HL-60/S4 (cell line): Measurements from ENCODE around the gene LCN2.

Experiments used
- in situ Hi-C: fragments of 300-500 bp; cut with MboI; formaldehyde crosslinking; loops from 2 replicates; pipeline ENCODE4 v1.14.3; 2022; ENCODE audit warnings: low sequenced_read_pairs

Gene LCN2

DNA sequence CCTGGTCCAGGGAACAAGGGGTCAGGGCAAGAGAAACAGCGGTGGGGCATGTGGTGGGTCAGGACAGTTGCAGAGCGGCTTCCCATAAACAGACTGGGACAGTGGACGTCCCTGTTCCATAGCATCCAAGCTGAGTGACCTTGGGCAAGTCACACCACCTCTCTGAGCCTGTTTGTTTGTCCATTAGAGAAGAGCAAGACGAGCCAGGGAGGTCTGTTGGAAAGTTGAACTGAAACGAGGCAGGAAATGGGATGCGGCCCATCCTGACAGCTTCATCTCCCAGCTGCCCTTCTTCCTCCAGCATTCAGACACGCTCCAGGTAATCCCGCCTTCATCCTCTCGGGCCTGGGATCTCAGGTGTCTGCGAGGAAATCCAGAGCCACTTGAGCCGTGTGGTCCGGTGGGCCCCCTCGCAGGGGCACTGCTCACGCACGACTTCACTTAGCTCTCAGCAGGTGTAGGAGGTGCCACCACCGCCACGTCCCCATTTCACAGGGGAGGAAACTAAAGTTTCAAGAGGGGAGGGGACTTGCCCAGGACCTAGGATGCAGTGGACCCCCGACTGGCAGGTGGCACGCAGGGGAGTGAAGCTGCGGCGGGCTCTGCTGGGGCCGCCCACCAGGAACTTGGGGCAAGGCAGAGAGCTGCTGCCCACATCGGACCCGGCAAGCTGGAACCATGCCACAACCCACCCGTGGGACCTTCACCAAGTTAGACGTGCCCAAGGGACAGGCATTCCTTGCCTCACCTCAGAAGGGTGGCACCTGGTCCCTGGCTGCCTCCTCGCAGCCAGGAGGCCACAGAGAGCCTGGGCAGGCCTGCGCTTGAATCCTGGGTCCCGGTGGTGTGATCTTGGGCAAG, 34.7 kb upstream of the LCN2 start:
- in situ Hi-C loops, result no loop called here

DNA sequence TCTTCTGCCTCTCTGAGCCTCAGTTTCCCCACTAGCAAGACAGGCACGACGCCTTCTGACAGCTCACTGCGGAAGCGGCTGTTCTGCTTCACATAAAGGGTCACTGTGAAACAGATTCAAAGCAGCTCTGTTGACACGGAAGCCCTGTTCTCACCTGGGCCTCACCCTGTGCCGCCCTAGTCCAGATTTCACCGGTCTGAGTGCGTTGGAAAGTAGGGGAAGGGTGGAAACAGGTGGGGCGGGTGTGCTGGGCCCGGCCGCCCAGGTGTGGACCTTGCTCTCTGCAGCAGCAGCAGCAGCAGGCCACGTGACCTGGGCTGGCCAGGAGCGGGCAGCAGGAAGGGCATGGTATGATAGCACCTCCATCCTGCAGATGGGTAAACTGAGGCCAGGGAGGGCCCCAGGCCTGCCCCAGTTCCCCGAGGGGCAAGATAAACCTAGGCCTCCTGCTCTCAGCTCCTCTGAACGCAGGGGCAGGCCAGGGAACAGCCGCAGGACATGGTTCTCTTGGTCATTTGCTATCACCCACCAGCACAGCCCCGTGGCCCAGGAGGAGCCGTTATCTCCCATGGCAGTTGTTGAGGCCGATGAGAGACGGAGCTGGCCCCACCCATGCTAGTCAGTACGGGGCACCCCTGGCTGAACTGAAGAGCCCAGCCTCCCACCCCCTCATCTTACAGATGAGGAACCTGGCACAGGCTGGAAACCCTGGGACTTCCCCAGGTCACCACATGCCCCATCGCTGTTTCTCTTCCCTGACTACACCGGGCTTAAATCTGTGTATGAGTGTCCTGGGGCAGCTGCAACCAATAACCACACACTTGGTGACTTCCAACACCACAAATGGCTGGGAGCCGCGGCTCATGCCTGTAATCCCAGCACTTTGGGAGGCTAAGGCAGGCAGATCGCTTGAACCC, 33.8 kb upstream of the LCN2 start:
- in situ Hi-C loops, result no loop called here

DNA sequence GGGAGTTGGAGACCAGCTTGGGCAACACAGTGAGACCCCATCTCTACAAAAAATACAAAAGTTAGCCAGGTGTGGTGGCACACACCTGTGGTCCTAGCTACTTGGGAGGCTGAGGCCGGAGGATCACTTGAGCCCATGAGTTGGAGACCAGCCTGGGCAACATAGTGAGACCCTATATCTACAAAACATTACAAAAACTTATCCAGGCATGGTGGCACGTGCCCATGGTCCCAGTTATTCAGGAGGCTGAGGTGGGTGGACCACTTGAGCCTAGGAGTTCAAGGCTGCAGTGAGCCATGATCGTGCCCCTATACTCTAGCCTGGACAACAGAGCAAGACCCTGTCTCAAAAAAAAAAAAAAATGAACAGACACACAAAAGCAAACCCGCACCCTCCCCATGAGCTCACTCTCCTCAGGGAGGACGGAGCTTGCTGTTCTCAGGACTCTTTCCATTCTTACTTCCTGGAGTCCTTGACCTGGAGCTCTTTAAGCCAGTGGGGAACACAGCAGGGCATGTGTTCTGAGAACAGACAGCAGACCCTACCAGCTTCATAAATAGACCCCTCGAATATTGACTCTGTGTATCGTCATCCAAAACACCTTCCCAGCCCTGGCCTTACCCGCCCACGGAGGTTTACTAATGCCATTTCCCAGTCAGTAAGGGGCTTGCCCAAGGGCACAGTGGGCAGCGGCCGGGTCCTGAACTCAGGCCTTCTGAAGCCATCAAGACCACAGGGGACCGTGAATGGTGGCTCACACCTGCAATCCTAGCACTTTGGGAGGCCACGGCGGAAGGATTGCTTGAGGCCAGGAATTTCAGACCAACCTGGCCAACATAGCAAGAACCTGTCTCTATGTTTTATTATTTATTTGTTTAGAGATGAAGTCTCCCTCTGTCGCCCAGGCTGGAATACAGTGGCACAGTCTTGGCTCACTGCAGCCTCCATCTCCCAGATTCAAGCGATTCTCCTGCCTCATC, 32.9 kb upstream of the LCN2 start:
- in situ Hi-C loops, result no loop called here

DNA sequence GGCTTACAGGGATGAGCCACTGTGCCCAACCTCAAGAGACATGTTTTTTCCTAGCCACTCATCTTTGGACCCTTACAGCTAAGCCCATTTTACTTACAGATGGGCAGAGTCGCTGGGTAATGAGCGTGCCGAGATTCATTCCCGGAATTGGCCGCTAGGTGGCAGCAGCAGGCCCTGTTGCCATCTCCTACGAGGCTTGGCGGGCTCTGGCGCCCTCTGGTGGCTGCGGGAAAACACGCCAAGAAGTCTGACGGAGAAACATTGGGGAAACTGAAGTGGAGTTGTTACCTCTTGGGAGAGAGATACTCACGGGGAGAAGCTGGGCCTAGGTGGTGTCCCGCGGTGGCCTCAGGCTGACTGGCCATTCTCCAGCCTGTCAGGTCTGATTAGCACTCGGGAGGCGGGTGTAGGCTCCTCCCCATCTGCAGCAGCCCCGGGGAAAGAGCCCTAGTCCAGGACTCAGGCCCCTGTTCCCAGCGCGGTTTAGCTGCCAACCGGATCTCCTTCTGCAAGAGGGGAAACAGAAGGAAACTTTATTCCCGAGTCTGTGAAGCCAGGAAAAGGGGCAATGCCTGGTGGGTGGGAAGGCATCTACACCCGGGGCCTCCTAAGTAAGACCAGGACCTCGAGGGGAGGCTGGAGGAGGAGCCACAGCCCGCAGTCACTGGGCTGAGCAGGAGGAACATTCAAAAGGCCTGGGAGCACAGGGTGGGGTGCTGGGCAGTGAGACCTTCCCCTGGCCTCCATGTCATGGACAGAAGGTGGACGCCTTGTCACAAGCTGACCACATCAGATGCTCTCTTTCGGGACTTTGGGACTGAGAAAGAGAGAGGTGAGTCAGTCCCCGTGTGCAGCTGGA, 31.4 kb upstream of the LCN2 start:
- in situ Hi-C loops, result no loop called here

DNA sequence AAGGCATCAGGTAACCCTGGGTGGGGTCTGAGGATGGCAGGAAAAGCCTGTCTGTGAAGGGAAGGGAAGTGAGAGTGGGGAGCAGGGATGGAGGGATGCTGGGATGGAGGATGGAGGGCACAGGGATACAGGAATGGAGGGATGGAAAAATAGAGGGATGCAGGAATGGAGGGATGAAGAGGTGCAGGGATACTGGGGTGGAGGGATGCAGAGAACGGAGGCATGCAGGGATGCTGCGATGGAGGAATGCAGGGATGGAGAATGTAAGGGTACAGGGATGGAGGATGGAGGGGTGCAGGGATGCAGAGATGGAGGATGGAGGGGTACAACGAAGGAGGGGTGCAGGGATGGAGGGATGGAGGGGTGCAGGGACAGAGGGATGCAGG, 30.8 kb upstream of the LCN2 start:
- in situ Hi-C loops, result no loop called here

DNA sequence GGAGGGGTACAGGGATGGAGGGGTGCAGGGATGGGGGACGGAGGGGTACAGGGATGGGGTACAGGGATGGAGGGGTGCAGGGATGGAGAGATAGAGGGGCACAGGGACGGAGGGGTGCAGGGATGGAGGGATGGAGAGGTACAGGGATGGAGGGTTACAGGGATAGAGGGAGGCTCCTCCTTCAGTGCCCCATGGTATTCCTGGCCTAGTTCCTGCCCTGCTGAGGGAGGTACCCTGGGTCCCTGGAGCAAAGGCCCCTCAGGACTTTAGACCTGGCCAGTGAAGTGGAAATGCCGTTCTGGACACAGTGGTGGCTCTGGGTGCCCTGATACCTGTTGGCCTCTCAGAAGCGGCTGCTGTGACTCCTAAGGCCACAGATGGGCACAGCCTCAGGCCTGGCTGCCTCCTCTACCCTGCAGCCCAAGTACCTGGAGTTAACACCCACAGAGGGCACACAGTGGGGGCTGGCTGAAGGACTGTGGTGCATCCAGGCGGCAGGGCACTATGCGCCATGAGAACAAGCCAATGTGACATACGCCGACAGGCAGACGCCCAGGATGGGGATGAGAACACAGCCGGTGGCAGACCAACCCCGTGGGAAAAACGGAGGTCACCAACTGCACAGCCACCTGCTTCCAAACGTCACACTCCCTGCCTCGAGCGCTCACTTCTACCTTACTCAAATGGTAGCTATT, 30.1 kb upstream of the LCN2 start:
- in situ Hi-C loops, result no loop called here

DNA sequence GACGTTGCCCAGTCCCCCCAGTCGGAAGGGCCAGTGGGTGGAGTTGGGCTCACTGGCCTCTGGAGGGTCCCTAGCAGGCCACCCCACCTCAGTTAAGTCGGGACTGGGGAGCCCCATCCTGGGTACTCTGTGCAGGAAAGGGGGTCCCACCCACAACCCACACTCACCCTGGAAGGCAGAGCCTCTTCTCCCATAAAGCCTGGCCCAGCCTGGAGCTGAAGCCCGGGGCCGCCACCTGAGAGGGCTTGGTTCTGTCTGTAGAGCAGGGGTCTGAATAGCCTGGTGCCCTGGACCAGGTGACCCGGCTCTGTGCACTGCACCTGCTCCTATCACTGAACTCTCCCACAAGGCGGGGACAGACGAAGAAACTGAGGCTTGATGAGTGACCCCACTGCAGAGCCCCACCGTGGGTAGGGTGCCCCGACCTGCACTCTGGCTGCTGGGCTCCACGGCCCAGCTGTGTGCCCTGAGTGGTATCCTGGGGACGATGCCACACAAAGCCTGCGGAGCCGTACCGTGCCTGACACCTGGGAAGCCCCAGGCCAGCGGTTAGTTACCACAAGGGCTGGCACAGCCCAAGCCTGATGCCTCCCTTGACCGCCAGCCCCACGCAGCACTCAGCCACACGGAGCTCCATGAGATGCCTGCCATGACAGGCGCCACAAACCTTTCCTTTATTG, 29.1 kb upstream of the LCN2 start:
- in situ Hi-C loops, result no loop called here

DNA sequence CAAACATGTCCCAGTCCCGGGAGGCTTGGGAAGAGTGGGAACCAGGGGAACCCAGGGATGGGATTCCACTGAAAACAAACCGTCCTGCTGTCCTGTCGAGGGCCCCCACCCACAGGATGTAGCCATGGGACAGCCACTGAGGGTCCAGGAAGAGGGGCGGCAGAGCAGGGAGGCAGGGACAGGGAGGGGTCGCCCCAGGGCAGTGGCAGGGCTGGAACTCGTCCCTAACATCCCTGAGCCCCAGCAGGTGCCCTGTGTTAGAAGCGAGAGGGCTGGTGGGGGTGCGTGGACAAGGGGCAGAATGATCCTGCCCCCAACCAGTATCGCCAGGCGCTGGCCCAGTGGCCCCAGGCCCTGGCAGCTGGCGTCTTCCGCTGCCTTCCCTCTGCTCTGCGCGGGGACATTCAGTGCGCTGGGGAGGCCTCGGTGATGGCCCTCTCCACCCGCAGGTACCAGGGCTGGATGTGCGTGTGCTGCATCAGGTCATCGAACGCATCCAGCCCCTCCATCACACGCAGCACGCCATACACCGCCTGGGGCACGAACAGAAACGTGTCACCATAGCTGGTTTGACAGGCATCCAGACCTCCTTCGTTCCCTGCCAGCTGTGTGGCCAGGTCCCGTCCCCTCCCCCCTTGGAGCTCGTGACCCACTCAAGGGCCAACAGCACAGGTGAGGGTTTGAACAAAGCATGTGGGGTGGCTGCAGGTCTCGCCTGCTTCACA, 28.4 kb upstream of the LCN2 start:
- in situ Hi-C loops, result no loop called here

DNA sequence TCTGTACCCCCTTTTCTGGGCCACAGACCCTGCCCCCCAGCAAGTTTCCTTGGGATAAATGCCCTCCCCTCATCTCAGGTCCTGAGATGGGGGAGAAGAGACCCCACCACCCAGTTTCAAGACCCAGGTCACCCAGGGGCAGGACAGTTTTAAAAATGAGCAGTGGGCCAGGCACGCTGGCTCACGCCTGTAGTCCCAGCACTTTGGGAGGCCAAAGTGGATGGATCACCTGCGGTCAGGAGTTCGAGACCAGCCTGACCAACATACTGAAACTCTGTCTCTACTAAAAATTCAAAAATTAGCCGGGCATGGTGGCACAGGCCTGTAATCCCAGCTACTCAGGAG, 27.8 kb upstream of the LCN2 start:
- in situ Hi-C loops, result no loop called here

DNA sequence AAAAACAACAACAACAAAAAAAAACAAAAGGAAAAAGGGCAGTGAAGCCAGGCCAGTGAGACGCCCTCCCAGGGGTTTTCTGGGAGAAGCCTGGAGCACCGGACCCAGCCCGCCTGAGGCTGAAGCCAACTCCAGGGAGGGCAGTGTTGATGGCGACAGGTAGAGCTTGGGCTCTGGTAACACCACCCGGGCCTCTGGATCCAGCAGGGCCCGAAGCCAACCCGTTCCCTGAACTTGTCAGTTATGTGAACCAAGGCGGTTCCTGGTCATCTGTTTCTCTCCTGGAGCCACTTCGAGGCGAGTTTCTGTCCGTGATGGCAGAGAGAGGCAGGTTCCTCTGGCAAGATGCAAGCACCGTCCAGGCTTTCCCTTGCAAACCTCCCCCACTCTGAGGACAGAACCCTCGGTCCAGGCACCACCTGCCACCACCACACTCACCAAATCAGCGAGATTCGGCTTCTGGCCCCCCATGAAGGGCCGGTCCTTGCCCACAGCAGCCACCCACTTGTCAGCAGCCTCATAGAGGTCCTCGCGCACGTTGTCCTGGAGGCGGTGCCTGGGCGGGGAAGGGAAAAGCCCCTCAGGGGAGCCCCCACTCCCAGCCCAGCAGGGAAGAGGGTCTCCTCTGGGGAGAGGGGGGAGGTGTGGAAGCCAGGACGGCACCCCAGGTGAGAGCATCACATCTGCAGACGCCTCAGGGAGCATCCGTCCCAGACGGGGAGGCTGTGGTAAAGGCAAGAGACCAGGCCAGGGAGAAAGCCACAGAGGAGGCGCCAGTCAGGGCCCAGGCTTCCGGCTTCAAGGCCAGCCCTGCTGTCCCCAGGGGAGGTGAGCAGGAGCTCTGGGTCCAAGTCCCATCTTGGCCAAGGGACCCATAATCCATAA, 27.1 kb upstream of the LCN2 start:
- in situ Hi-C loops, result no loop called here

DNA sequence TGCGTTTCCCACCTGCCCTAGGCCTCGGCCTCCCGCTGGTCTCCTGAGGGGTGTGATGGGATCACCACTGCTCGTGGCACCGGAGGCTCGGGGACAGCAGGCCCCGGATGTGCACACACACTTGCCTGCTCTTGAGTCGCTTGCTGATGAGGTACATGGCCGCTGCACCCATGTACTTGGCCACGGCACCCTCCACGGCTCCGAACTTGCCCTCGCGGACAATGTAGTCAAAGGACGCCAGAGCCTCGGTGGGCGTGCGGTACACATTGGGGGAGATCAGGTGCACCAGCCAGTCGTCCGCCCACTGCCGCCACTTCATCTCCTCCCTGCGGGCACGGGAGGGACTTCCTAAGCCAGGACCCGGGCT, 26.5 kb upstream of the LCN2 start:
- in situ Hi-C loops, result no loop called here

DNA sequence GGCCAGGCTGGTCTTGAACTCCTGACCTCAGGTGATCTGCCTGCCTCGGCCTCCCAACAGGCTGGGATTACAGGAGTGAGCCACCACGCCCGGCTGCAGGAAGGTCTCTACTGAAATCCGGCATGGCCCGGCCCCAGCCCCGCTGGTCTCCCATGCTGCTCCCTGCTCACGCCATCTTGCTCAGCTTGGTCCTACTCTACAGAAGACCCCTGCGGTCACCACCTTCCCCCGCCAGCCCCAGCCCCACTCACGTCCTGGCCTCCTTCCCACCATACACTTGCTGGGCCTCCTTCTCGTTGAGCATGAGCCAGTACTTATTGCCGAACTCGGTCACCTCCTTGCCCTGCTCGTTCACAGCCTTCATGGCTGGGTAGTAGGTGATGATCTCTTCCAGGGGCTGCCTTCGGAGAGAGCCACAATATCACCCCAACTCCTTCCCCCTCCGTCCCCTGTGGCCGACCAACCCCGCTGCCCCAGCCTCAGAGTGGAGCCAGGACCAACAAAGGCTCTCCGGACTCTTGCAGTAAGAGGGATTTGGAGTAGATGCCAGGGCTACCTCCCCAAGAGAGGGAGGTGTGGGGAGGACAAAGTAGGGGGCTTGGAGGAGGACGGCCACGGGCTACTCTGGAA, 25.7 kb upstream of the LCN2 start:
- in situ Hi-C loops, result no loop called here

DNA sequence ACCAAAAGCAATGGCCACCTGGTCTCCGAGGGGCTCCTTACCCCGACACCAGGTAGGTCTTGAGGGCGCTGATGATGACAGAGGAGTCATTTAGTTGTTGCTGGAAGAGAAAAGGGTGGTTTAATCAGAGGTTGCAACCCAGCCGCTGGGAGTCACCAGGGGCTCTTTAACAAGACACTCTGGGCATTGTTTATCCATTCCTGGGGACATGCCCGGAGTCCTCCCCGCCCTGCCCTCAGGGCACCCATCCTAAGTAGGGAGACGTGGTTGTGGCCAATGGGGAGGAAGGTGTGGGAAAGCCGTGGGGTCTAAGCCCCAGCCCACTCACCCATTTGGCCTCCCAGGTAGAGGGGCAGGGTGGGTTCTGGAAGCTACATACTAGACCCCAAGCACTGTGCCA, 24.8 kb upstream of the LCN2 start:
- in situ Hi-C loops, result no loop called here

DNA sequence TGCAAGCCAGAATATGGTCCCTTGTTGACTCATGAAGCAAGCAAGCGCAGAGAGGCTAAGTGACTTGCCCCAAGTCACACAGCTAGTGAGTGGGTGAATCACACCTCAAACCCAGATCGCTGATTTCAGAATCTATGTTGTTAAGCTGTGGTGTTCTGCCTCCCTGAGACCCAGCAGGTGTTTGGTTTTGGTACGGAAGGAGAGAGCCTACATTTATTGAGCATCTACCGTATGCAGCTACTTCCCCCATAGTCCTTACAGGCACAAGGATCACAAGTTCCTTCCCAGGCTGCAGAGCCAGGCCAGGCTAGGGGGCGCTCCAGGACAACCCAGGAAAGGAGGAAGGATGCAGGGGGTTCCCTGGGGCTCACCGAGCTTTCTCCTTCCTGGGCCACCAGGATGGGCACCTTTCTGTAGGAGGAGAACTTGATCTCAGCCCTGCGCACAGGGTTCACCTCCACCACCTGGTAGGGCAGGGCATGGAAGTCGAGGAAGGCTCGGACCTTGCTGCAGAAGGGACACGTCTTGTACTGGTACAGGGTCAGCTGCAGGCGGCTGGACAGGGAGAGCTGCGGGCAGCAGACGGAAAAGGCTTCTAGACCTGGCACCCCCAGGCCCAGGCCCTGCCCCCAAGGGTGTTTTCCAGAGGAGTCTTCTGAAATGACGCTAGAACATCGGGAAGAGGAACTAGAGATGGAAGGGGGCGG, 24.2 kb upstream of the LCN2 start:
- in situ Hi-C loops, result no loop called here

DNA sequence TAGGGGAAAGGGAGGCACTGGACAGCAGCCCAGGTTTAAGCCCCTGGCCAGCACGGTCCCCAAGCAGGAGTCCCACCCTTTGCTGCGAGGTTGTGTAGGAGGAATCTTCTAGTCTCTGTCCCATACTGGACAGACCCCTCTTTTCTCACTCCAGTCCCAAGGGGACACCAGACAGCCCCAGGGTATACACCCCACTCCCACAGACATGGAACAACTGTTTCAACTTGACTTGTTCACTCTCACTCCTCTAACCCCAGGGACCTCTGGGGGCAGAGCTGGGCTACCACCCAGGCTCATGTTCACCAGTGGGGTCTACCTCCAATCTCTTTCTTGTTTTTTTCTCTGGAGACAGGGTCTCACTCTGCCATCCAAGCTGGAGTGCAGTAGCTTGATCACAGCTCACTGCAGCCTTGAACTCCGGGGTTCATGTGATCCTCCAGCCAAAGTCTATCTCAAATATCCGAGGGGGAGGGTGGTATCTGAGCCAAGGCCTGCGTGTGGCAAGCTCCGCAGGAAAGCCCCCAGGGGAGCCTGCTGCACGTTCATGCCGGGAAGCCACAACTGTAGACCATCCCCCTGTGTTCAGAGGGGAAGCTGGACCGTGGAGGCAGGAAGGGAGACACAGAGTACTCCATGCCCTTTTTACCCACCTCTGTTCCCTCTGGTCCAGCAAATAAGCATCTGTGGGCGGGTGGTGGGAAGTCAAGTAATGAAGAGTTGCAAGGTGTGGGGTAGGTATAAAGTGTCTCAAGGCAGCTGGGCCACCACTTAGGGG, 23.5 kb upstream of the LCN2 start:
- in situ Hi-C loops, result no loop called here
